SW480 (cell line): Measurements from ENCODE around the gene LAPTM5.

ENCODE experiments used
- DNase-seq: peaks from one replicate; pipeline ENCODE4 v3.0.0-alpha.2; 2016; ENCODE audit warnings: low spot score

Gene LAPTM5

DNA sequence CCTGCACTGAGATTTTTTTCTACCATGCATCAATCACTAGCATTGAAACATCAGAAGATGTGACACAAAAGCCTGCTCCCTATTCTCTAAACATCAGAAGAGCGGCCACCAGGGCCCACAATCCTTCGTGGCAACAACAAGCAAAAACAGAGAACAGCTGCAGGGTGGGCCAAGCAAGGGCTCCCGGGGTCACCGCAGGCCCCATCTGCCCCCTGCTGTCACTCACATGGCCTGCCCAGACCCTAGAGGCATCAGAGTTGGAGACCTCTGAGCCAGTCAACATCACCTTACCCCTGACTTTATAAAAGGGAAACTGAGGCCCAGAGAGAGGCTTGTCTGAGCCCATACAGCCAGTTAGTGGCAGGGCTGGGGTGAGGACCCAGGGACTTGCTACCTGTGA, 1.8 kb downstream of the LAPTM5 start:
- DNase-seq, result no peak

GRCh38 chr1:30755334-30755733, 2.2 kb downstream of the LAPTM5 start:
- no peak for DNase-seq

- DNase-seq, result no peak
Observed at GRCh38 chr1:30754684-30755171, 2.8 kb downstream of the LAPTM5 start.

- no peak for DNase-seq
Observed at GRCh38 chr1:30753660-30754123, 3.9 kb downstream of the LAPTM5 start.

DNA sequence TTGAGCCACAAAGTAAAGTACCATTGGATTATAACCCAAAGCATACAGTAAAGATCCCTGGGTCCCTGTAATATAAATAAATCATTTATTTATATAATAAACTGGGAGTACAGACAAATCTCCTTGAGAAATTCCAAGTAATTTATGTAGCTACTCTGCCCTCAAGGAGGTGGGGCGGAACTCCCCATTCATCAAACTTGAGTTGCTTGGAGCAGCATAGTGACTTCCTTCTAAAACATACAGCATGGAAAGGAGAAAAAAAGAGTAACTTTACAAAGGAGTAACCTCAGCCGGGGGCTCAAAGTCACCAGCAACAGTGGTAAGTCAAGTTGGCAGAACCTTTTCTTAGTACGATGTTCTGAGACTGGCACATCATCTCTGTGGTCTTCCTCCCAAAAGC, 4.5 kb downstream of the LAPTM5 start:
- no peak for DNase-seq

DNA sequence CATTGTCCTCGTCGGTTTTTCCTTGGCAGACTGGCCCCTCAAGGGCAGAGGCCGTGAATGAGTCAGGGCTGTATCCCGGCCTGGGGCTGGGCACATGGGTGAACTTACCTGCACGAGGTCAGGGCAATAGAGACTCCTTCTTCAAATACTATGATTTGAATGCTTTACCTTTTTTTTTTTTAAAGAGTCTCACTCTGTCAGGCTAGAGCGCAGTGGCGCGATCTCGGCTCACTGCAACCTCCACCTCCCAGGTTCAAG, 5.0 kb downstream of the LAPTM5 start:
- DNase-seq, result no peak

DNA sequence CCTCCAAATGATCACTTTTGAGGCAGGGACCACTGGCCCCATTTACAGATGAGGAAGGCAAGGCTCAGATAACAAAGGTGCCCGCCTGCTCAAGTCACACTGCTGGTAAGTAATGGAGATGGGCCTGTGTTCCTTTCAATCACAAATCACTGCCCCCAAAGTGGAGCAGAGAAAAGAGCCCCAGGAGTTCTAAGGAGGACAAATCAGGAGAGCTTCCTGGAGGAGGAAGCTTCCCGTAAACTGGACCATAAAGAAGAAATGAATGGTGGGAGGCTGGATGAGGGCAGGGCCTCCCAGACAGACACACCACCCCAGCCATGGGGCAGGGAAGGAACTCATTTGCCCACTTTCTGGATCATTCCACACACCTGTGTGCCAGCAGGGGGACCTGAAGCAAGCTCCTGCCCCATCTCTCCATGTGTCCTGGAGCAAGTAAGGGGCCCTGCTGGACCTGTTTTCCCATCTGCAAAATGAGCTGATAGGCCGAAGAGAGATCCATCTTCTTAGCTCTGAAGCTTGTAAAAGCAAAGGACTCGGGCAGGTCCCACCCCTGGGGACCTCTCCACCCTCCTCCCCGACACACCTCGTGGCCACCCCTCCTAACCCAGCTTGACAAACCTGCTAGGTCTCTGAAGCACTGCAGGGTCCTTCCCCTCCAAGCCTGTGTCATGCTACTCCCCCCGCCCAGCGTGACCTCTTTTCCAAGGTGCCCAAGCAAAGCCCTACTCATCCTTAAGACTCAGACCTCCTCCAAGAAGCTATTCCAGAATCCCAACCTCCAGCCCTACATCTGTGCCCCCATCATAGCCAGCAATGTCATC, 5.5 kb downstream of the LAPTM5 start:
- no peak for DNase-seq

- DNase-seq, result no peak
Observed at GRCh38 chr1:30750731-30751291, 6.8 kb downstream of the LAPTM5 start.

DNA sequence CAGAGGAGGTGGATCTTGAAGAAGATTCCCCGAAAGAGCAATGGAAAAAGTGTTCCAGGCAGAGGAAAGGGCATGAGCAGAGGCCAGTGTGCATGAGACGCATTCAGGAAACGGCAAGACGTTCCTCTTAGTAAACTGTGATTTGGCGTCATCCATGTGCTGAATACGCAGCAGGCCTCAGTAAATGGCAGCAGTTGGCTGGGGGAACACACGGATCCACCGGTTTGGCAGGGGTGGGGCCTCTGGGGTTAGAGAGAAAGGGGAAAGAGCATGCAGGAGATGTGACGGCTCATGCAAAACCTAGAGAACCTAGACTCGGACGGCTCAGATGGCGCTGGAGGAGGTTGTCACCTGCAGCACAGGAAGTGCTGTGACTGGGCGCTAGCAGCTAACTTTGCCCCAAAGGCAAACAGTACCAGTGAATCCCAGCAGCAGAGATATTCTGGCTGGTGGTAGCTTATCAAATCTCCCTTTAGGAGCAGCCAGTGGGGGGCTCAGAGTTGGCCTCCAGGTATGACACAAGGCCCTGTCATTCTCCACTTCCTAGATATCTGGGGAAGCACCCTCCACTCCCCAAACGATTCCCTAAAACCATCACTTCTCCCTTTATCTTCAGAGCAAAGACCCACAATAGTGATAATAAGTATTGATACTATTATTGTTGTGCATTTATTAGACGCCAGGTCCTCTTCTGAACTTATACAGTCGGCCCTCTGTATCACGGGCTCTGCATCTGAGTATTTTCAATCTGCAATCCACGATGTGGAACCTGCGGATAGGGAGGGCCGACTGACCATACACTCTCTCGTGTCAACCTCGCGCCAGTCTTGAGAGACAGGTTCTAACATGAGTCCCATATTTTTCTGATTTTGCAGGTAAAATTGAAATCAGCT, 7.6 kb downstream of the LAPTM5 start:
- DNase-seq, result no peak

DNA sequence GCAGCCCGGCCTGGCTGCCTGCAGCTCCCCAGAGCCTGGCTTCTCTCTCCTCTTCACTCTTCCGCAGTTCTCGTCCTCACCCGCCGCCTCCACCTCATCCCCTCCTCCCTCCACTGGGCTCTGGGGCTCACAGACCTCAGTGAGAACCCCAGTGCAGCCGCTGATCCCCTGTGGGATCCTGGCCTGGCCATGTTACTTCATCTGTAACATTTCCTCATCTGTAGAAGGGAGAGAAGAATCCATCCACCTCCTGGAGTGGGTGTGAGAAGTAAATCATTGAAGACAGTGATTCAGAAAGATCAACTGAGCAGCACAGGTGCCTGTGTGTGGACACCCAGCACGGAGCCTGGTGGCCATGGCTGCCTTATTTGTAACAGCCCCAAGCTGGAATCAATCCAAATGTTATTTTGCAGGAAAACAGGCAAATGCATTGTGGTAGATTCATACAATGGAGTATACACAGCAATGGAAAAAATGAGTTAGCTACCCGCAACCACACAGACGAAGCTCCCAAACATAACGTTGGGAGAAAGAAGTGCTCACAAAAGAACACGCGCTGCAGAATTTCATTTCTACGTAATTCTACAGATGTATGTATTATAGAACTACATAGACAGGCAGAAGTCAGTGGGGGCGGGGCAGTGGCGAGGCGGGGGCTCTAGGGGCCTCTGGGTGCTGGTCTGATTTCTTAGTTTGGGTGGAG, 8.7 kb downstream of the LAPTM5 start:
- DNase-seq, result no peak

GRCh38 chr1:30748098-30748698, 9.4 kb downstream of the LAPTM5 start:
- DNase-seq, result peak; percentile 64

- no peak for DNase-seq
Observed at GRCh38 chr1:30747033-30748008, 10.3 kb downstream of the LAPTM5 start.

GRCh38 chr1:30746212-30747032, 11.2 kb downstream of the LAPTM5 start:
- no peak for DNase-seq

GRCh38 chr1:30745834-30746208, 11.8 kb downstream of the LAPTM5 start:
- DNase-seq, result no peak

- no peak for DNase-seq
Observed at GRCh38 chr1:30745156-30745833, 12.3 kb downstream of the LAPTM5 start.

GRCh38 chr1:30744060-30744756, 13.4 kb downstream of the LAPTM5 start:
- no peak for DNase-seq

DNA sequence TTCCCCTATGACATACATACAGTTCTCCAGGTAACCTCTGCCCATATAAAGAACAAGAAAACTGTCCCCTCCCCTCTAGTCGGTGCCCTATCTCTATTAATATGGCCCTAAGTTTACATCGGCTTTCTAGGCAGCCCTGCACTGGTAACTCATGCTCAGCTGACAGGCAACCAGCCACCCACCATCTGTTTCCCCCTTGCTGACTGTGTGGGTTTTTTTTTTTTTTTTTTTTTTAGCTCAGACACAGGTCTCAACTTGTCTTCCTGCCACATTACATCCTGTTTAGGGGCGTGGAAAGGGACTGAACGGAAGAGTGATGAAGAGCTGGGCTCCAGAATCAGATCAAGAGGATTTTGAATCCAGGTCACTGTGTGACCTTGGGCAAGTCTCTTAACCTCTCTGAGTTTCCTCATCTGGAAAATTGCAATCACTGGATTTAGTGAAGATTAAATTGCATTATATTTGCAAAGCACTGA, 14.0 kb downstream of the LAPTM5 start:
- peak; percentile 77 for DNase-seq

DNA sequence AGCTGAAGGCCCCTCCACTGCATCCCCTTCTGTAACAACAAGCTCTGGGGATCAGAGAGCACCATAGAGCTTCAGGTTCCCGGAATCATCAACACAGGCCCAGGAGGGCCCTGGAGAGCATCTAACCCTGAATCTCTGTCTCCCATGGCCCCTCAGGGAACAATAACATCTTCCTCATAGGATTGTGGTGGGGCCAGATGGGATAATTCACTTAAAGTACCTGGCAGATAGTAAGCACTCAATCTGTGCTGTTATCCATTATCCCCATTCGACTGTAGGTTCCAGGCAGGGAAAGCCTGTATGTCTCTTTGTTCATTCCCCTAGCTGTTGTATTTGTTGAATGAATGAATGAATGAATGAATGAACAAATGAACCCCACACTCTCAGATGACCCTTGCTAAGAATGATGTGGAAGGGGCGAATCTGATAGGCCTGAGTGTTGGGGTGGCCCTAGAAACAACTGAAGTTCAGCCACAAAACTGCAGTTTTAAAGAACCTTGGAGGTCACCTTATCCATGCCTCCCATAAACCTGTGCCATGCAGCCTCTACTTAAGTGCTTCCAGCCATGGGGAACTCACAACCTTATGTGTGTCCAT, 14.5 kb downstream of the LAPTM5 start:
- DNase-seq, result no peak
